ENCODE data around the gene KIF13A. TPM values are rescaled to one million over a fixed set of nuclear protein-coding genes. Genes with fewer than 3 reads are reported as not detected.

Gene KIF13A
- total and polyA plus RNA-seq, 9 of the 15 experiments (the other 6 are each of a cell fraction or from before 2014, with no cell fraction given), result 3.6 to 44.3 (median 29.7) TPM

- 84% methylated on average over 1 of the region's 1 CpG for WGBS (ENCODE audit: insufficient coverage, low coverage, missing lambda C conversion rate)
- H2AFZ ChIP-seq (ENCODE audit: low read depth, low read length), result no peak overlapping the region
- peaks cover 40% of the 10 kb centered on the region; the same call in 1 of the 3 replicates for H3K36me3 ChIP-seq (ENCODE audit: control insufficient read depth, insufficient read depth, low read length)
- intact Hi-C loops (cut with micrococcal nuclease), result loop anchor here (5.0 kb wide), 1 partner anchor 115 kb away; no protein-coding TSS in a partner anchor
- H3K4me1 ChIP-seq (replicated peaks in 1 of 2; ENCODE audit: control insufficient read depth in 2 of 2, insufficient read depth in 2 of 2, low read length in 2 of 2), result peaks cover 11 to 13% of the 10 kb centered on the region in 2 experiments; a peak in 4 of 5 replicates
- ChIA-PET POLR2A (interaction anchor here (0.9 to 1.4 kb wide), 4 partner anchors 20 to 117 kb away, joined by 3 read pairs; no protein-coding TSS in a partner anchor), CTCF (ENCODE audit: low intra/inter-chr PET ratio) (interaction anchor here (0.7 kb wide), 1 partner anchor 233 kb away, joined by 4 read pairs; no protein-coding TSS in a partner anchor)
- in situ Hi-C loops (cut with MboI), result no loop called here
- no TSS peak for BruUV-seq (replicated peaks)
- no peaks in the 10 kb centered on the region for H4K20me1 ChIP-seq (replicated peaks; ENCODE audit: control insufficient read depth, insufficient read depth, low read length)
- H3K27me3 ChIP-seq (ENCODE audit: control insufficient read depth in 2 of 2, insufficient read depth in 2 of 2, low read length in 2 of 2), result no peaks in the 10 kb centered on the region
- no peaks in the 10 kb centered on the region for H3K9me3 ChIP-seq (replicated peaks; ENCODE audit: control insufficient read depth, insufficient read depth, low read depth, low read length)
- ATAC-seq (no peak), DNase-seq (ENCODE audit: extremely low read depth in 1 of 4, low spot score in 3 of 4) (no peak), FAIRE-seq (no peak)
- H3K79me2 ChIP-seq (ENCODE audit: control insufficient read depth, insufficient read depth, low read length), result no peaks in the 10 kb centered on the region
- H3K9ac ChIP-seq (ENCODE audit: insufficient read depth in 1 of 2, low read depth in 2 of 2, low read length in 2 of 2), result no peak overlapping the region
- H3K9me1 ChIP-seq (ENCODE audit: control insufficient read depth, insufficient read depth, low read length), result no peaks in the 10 kb centered on the region
- no peak overlapping the region for H3K4me3 ChIP-seq
- H3K27ac ChIP-seq (ENCODE audit: extremely low read depth, low read depth, low read length), result no peak overlapping the region
- H3K4me2 ChIP-seq (ENCODE audit: insufficient read depth, low read length), result no peak overlapping the region
- no peak for TF ChIP-seq HNRNPK (IDR thresholded peaks at IDR 0.05; ENCODE audit: low read depth, low read length, poor library complexity, severe bottlenecking)
- TF ChIP-seq AFF4 (CRISPR knock-in tag; IDR thresholded peaks at IDR 0.05), result no peak
- TF ChIP-seq SMAD4 (CRISPR knock-in tag; conservative IDR thresholded peaks at IDR 0.05), result no peak
- no peak for TF ChIP-seq DIDO1 (tag; IDR thresholded peaks at IDR 0.05; ENCODE audit: low read depth)
- TF ChIP-seq, protein P1, sequence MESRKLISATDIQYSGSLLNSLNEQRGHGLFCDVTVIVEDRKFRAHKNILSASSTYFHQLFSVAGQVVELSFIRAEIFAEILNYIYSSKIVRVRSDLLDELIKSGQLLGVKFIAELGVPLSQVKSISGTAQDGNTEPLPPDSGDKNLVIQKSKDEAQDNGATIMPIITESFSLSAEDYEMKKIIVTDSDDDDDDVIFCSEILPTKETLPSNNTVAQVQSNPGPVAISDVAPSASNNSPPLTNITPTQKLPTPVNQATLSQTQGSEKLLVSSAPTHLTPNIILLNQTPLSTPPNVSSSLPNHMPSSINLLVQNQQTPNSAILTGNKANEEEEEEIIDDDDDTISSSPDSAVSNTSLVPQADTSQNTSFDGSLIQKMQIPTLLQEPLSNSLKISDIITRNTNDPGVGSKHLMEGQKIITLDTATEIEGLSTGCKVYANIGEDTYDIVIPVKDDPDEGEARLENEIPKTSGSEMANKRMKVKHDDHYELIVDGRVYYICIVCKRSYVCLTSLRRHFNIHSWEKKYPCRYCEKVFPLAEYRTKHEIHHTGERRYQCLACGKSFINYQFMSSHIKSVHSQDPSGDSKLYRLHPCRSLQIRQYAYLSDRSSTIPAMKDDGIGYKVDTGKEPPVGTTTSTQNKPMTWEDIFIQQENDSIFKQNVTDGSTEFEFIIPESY (CRISPR knock-in tag; IDR thresholded peaks at IDR 0.05), result no peak
- TF ChIP-seq MTA3 (IDR thresholded peaks at IDR 0.05; ENCODE audit: borderline replicate concordance), result no peak
- TF ChIP-seq HOMEZ (CRISPR knock-in tag; IDR thresholded peaks at IDR 0.05), result no peak
- TF ChIP-seq NONO (IDR thresholded peaks at IDR 0.05; ENCODE audit: low read depth in 2 of 2, low read length in 1 of 2), result no peak
- no peak for TF ChIP-seq MEF2D (tag; conservative IDR thresholded peaks at IDR 0.05; ENCODE audit: low read depth)
- no peak for TF ChIP-seq ZNF695 (CRISPR knock-in tag; IDR thresholded peaks at IDR 0.05)
- no peak for TF ChIP-seq ZNF280B (CRISPR knock-in tag; IDR thresholded peaks at IDR 0.05)
These were observed 169.7 kb downstream of the KIF13A start for GRCh38 chr6:17817763-17818162.
